Esophagus muscularis mucosa (tissue), 4 donors: ENCODE results near the gene SLC38A8. TPM values are rescaled to one million over a fixed set of nuclear protein-coding genes. Genes with fewer than 3 reads are reported as not detected.

Experiments used
- DNase-seq: peaks from one replicate; pipeline ENCODE4 v3.0.0-alpha.2; 2017; ENCODE audit errors: extremely low spot score
- H3K27ac ChIP-seq, 4 donors: fragments of 200-600 bp; sonication (generic); replicated peaks in 1 of 4; 1 replicate in 3 of 4; 2 replicates in 1 of 4; pipeline ENCODE4 v1.5.1; 2016 to 2019; ENCODE audit warnings: mild to moderate bottlenecking in 1 of 4
- H3K27me3 ChIP-seq, 4 donors: fragments of 200-600 bp; sonication (generic); one replicate each; pipeline versions ENCODE4 v1.5.1 to v1.6.0; 2016 to 2019
- H3K36me3 ChIP-seq, 4 donors: fragments of 200-600 bp; sonication (generic); one replicate each; pipeline ENCODE4 v1.5.1; 2016 to 2019
- H3K4me1 ChIP-seq, 4 donors: fragments of 200-600 bp; sonication (generic); one replicate each; pipeline ENCODE4 v1.5.1; 2016 to 2019
- H3K4me3 ChIP-seq, 4 donors: fragments of 200-600 bp; sonication (generic); 1 replicate in 2 of 4; 2 replicates in 2 of 4; pipeline ENCODE4 v1.5.1; 2016 to 2019; ENCODE audit warnings: mild to moderate bottlenecking in 4 of 4, moderate library complexity in 1 of 4
- H3K9me3 ChIP-seq, 4 donors: fragments of 200-600 bp; sonication (generic); 1 replicate in 3 of 4; 2 replicates in 1 of 4; pipeline ENCODE4 v1.5.1; 2016 to 2019
- CTCF ChIP-seq, 3 experiments: fragments of 200-600 bp in 2 of 3; fragments of 450-650 bp in 1 of 3; sonication (generic) in 2 of 3; IDR thresholded peaks; one replicate each; pipeline ENCODE4 v1.5.1; 2017 to 2019; ENCODE audit warnings: antibody characterized with exemption in 3 of 3, mild to moderate bottlenecking in 2 of 3, moderate library complexity in 1 of 3
- EP300 ChIP-seq: sonication (generic); formaldehyde crosslinking; IDR thresholded peaks from one replicate; pipeline ENCODE4 v1.6.1; 2017; ENCODE audit warnings: antibody characterized with exemption
- POLR2A ChIP-seq: fragments of 450-650 bp; IDR thresholded peaks from one replicate; pipeline ENCODE4 v1.6.1; 2017; ENCODE audit warnings: antibody characterized with exemption, moderate library complexity, mild to moderate bottlenecking, low read depth
- POLR2AphosphoS5 ChIP-seq, 2 donors: sonication (generic); formaldehyde crosslinking; IDR thresholded peaks; one replicate each; pipeline ENCODE4 v1.6.1; 2017; ENCODE audit warnings: antibody characterized with exemption in 2 of 2
- WGBS: methylation state at CpG from one replicate; pipeline ENCODE4 v1.1.5; 2018; 5-methylcytosine and 5-hydroxymethylcytosine counted together
- intact Hi-C: fragments of 100-400 bp; cut with DNase I; formaldehyde crosslinking; loops from one replicate; pipeline ENCODE4 v1.15.1; 2023
- total RNA-seq, 4 donors: library from RNA; depleted of rRNA; stranded (reverse); fragments of >200 nt; gene quantifications; one replicate each; pipeline versions ENCODE4 v1.1.0 to v1.2.1, GENCODE V29; 2016

The SLC38A8 gene
- total RNA-seq, 4 donors from 2014 or later, result not detected

- H3K27me3 ChIP-seq, result no peaks in the 10 kb centered on the region
- H3K9me3 ChIP-seq, result no peaks in the 10 kb centered on the region
- TF ChIP-seq CTCF (IDR thresholded peaks at IDR 0.05), result peak; percentile 70 to 86 (median 72)
- no peak for TF ChIP-seq POLR2A
- peak in 1 of 2 donors; percentile 29 for TF ChIP-seq POLR2AphosphoS5 (IDR thresholded peaks at IDR 0.05)
- peaks cover 0 to 9% (median 8%) of the 10 kb centered on the region in 4 donors for H3K4me1 ChIP-seq
- 54% methylated on average over 25 of the region's 25 CpGs for WGBS
- intact Hi-C loops, result loop anchor here (2.0 to 10.0 kb wide), 3 partner anchors 94 to 236 kb away; partner anchors contain the start of gene NECAB2
- H3K4me3 ChIP-seq, result no peak overlapping the region
- no peak overlapping the region for H3K27ac ChIP-seq
- peak; percentile 95 for DNase-seq
- peaks cover 68 to 100% (median 94%) of the 10 kb centered on the region in 4 donors for H3K36me3 ChIP-seq
These were observed 20.4 kb upstream of the SLC38A8 start for GRCh38 chr16:84062734-84063640.

GRCh38 chr16:84061236-84061819 is 18.7 kb upstream of the SLC38A8 start:
- WGBS, result 80% methylated on average over 3 of the region's 7 CpGs
- TF ChIP-seq POLR2AphosphoS5 (IDR thresholded peaks at IDR 0.05) (no peak), EP300 (no peak), CTCF (IDR thresholded peaks at IDR 0.05) (no peak), POLR2A (no peak)
- Histone ChIP-seq H3K27ac (no peak overlapping the region), H3K4me1 (peaks cover 0 to 12% (median 9%) of the 10 kb centered on the region in 4 donors), H3K4me3 (no peak overlapping the region), H3K9me3 (no peaks in the 10 kb centered on the region), H3K36me3 (peaks cover 60 to 100% (median 94%) of the 10 kb centered on the region in 4 donors), H3K27me3 (no peaks in the 10 kb centered on the region)
- intact Hi-C loops, result loop anchor here (5.0 to 10.0 kb wide), 2 partner anchors 137 to 234 kb away; no protein-coding TSS in a partner anchor
- DNase-seq, result no peak

DNA sequence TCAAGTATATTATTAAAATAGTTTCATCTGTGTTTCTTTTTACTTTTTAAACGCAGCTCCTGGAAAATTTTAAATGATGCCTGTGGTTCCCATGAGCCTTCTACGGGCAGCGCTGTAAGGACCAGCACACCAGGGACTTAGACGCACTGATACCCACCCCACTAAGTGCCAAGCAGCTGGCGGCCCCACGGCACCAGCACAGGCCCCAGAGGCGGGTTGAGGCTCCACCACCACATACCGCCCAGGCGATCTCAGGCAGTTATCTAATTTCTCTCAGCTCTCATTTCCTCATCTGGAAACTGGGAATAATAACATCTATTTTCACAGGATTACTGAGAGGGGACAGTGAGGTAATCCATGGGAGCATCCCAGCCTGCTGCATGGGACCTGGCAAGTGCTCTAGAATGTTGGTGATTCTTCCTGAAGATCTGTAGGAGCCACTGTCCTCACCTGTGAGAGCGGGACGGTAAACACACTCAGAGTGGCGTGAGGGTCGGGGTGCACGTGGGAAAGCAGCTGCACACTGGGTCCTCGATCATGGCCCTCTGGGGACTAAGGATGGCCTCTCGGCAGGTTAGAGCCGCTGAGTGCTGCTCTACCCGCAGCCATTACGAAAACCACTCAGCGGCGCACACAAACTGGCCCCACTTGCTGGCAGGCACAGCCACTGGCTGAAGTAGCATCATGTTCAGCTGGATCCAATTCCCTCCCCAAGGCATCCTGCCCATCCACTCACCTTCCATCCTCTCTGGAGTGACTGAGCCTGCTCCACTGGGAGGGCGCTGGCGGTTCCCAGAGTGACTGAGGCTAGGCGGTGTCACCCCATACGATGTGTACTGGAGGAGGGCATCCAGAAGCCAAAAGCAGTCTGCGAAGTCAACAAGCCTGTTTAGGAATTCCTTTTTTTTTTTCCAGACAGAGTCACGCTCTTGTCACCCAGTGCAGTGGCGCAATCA is 17.6 kb upstream of the SLC38A8 start:
- DNase-seq, result no peak
- WGBS, result 94% methylated on average over 22 of the region's 28 CpGs

More for the DNA sequence above, 17.6 kb upstream of the SLC38A8 start:
- H3K9me3 ChIP-seq, result no peaks in the 10 kb centered on the region
- intact Hi-C loops, result loop anchor here (5.0 to 10.0 kb wide), 2 partner anchors 135 to 233 kb away; no protein-coding TSS in a partner anchor
- no peaks in the 10 kb centered on the region for H3K27me3 ChIP-seq
- no peak overlapping the region for H3K27ac ChIP-seq
- no peak overlapping the region for H3K4me3 ChIP-seq
- no peak for TF ChIP-seq EP300
- TF ChIP-seq POLR2AphosphoS5 (IDR thresholded peaks at IDR 0.05), result no peak
- no peak for TF ChIP-seq POLR2A
- no peak for TF ChIP-seq CTCF (IDR thresholded peaks at IDR 0.05)
- H3K36me3 ChIP-seq, result peaks cover 64 to 100% (median 96%) of the 10 kb centered on the region in 4 donors
- peaks cover 7 to 21% (median 18%) of the 10 kb centered on the region in 4 donors for H3K4me1 ChIP-seq
